ENCODE results near the gene PBX4. TPM values are rescaled to one million over a fixed set of nuclear protein-coding genes. Genes with fewer than 3 reads are reported as not detected.
A peak's percentile ranks its signal among the peaks of the same experiment; 100 is the strongest.

PBX4 gene
- total RNA-seq, 1 experiment from 2014 or later = 3.0 TPM

DNA sequence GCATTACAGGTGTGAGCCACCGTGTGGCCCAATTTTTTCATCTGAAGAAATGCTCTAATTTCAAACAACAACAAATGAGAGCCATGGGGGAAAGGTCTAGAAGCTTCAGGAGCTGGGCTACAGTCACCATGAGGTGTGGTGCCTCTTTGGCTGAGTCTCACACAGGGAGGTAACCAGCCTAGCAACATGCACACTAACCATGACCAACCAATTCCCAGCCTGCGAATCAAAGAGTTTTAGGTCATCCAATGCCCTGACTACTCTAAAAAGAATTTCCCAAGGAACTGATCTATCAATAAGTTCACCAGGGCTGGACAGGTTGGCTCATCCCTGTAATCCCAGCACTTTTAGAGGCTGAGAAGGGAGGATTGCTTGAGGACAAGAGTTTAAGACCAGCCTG, 29.9 kb downstream of the PBX4 start:
- peak; percentile 11 for DNase-seq (ENCODE audit: low read depth)

DNA sequence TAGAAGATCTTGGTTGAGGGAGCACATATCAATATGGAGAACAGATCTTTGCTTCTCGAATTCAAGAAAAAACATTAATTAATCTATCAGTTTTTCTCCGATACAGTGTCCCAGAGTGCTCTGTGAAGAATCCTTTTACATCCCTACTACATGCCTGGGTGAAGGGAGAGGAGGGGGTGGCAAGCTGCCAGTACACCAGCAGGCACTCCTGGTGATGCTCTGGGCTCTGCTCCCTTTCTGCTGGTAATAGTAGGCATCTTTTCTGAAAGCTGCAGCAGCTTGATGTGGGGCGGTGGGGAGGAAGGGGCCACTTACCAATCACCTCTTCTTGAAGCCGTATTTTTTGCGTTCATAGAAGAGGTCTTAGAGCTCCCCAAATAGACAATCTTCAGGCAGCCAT, 30.7 kb downstream of the PBX4 start:
- DNase-seq (ENCODE audit: low read depth) = no peak

DNA sequence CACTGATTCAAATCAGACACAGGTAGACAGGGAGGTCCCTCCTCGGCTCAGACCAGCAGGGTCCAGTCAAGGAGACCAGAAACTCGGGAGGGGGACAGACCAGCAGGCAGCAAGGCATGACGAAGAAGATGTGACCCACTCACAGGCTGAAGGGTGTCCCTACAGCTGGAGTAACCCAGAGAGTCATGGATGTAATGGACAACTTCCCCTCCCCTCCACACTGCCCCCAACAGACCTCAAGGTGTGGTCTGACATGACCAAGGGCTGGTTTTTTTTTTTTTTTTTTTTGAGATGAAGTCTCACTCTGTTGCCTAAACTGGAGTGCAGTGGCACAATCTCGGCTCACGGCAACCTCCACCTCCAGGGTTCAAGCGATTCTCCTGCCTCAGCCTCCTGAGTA, 34.1 kb downstream of the PBX4 start:
- DNase-seq (ENCODE audit: low read depth) = no peak

DNA sequence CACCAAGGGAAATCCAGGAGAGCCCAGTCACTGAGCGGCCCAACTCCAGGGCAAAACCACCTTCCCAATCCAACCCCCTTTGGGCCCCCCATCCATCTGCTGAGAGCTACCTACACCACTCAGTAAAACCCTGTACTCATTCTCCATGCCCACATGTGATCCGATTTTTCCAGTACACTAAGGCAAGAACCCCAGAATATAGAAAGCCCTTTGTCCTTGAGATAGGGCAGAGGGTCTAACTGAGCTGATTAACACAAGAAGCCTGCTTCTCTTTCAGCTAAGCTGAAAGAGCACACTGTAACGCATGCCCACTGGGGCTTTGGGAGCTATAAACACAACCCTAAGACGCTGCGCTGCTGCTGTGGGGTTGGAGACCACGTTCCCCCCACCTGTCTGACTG, 36.0 kb downstream of the PBX4 start:
- DNase-seq (ENCODE audit: low read depth) = peak; percentile 9

DNA sequence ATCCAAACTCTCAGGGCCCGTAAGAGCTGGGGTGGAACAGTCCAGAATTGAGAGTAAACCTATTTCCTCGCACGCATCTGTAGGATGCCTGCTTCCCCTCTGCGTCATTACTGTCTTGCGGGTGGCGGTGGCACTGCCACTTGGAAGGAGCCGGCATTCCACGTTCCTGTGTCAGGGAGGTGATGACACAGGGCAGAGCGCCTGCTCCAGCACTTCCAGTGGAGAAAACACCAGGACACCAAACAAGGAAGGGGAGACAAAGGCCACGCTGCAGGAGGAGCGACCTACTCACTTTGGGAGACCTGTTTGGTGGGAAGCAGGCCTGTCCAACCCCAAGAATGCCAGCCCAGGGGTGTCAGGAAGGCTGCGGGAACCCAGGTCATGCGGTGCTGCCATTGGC, 37.1 kb downstream of the PBX4 start:
- DNase-seq (ENCODE audit: low read depth) = no peak

DNA sequence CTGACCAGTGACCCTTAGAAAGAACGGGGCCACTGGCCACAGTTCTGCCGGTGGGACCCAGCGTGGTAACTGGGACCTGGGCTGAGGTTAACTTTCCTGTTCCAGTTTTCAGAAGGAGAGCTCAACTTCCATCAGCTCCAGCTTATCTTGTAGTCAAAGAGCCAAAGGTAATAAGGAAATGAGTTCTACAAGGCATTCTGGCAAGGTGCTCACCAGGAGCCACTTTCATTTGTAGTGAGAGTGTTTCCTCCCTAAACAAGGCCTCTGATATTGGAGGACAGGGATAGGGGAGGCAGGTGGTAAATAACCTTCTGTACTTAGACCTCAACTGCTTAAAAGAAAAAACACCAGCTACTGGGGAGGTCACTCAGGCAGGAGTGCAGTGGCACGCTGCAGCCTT, 38.1 kb downstream of the PBX4 start:
- DNase-seq (ENCODE audit: low read depth) = no peak

DNA sequence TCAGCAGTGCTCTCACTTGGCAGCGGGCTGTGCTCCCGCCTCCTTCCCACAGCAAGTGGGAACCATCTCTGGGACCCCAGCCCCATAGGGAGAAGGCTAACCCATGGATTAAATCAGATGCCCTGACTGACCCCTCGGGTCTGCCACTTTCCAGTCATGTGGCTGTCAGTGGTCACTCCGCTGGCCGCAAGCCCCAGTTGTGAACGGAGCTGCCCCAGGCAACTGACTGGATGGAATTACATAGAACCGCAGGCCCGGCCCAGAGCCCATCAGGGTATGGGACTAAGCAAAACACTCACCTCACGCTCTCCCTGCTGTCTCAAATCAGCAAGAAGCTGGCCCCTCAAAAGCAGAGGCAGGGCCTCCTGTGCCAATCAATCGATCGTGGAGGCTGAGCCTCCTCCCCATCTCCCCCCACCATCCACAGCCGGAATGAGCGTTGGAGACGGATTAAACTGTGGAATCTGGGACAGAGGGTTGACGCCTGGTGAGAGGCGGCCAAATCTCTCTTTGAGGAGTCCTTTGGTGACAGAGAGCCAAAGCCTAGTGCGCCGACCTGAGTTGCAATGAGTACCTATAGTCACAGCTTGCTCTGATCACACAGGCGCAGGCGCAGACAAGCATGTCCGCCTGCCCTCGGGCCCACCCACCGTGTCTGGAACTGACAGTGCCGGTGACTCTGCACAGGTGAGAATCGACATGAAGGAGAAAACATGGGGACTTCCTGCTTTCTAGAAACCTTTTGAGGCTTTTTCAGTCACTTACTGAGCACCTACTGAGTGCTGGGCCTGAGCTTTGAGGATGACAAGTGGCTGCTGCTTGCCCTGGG, 38.7 kb downstream of the PBX4 start:
- peak; percentile 81 for DNase-seq (ENCODE audit: low read depth)

DNA sequence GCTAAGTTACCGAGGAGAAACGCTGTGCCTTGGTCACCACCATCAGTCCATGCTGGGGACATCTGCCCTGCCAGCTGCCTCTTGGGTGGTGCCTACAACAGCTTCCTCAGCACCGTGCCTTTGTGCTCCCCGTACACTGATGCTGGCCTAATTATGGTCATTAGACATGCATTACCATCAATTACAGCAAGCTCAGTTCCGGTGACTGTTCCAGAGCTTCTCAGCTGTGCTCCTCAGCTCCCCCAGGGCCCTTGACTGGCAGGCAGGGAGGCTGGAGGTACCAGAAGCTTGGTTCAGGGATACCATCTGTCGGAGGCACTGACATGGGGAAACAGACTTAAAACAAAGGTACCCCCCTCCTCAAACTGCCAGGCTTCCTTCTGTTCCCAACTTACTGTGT, 40.2 kb downstream of the PBX4 start:
- DNase-seq (ENCODE audit: low read depth) = peak; percentile 37

DNA sequence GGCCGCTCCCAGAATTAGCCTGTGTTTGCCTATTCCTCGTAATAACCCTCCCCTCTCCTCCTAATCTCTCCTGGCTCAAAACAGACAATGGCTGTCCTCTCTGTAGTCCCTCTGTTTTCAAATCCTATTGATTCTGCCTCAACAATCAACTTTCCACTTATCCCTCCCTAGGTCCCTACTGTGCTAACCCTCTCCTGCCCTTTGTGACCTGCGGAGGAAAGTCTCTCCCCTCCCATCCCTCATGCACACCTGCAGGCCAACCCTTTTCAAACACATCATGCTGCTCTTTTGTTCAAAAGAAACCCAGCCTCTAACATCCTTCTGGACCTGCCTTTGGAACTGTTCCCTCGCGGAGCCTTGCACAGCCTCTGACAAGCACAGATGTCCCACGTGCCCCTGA, 43.1 kb downstream of the PBX4 start:
- no peak for DNase-seq (ENCODE audit: low read depth)

DNA sequence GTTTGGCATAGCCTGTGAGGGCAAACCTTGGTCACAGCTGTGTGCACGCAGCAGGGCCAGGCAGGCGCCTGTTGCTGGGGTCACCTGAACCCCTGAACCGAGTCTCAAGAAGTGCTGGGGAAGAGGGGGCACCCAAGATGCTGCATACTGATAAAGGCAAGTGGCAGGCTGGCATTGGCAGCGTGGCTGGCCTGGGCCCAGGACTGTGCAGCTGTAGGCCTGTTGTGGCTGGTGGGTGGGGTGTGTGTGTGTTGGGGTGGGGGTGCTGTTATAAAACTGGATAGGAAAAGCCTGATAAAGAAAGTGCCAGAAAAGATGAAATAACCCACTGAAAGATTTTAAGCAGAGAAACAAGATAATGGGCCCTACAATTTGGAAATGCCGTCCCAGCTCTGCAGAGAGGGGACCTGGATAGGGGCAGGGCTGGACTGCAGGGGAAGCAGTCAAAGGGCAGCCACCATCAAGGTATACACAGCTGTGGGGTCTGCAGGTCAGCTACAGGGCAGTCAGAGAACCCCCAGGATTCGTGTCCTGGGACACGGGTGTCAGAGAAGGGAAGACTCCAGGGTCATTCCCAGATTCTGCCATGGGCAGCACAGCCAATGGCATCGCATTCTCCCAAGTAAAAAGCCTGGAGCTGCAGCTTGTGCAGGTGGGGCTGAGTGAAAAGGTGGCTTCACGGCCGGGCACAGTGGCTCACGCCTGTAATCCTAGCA, 47.3 kb downstream of the PBX4 start:
- no peak for DNase-seq (ENCODE audit: low read depth)

DNA sequence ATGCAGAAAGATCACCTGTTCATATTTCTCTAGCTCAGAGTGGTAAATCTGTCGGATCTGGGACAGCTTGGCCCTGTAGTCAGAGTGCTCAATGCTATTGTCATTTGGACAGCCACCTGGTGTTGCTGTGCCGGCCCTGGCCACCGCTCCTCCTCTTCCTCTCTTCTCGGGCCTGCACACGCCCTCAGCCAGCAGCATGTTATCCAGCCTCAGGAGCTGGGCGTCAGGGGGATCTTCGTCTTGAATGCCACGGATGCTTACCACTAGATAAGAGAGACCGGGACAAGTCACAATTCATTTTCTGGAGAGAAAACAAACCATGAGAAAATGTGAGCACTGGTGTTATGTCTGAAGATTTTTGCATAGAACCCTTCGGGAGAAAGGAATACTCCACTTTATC, 47.9 kb downstream of the PBX4 start:
- DNase-seq (ENCODE audit: low read depth) = no peak

DNA sequence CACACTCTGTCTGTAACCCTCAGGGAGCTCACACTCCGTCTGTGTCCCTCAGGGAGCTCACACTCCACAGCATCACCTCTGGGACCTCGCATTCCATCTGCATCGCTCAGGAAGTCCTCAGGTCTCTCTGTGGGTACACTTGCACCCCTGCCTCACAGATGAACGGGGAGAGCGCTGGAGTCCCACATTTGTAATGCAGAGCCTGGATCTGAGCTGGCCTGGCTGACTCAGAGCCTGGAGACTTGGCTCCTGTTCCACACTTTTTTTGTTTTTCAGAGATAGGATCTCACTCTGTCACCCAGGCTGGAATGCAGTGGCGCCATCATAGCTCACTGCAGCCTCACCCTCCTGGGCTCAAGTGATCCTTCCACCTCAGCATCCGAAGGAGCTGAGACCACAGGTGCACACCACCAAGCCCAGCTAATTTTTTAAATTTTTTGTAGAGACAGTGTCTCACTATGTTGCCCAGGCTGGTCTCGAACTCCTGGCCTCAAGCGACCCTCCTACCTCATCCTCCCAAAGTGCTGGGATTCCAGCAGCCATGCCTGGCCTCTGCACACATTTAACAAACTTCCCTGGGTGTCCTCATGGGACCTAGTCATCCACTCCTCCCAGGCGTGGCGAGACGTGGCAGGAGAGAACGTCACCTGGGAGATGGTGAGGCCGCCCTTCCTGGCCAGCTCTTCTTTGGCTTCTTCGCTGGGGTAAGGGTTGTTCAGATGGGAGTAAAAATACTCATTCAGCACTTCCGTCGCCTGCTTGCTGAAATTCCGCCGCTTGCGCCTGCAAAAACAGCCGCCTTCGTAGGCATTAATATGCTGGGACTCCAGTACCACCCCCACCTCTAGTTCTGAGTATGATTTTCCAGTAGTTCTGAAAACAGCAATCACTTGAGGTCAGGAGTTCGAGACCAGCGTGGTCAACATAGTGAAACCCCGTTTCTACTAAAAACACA, 49.4 kb downstream of the PBX4 start:
- peak; percentile 47 for DNase-seq (ENCODE audit: low read depth)

DNA sequence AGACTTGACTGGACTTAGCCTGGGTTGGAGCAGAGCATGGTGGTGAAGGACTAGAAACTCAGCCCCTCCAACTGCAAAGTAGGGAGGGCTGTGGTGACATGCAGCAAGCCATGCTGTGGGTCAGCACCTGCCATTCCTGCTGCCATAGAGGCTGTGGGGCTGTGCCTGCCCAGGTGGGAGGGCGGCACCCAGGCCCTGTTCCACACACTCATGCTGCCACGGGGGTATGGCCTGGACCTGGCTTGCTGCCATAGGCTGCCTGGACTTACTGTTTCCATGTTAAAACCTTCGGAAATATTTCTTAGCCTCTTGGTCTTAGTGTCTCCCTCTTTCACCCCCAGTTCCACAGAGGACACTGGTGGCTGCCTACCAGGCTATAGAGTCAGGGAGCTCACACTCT, 51.1 kb downstream of the PBX4 start:
- DNase-seq (ENCODE audit: low read depth) = no peak

DNA sequence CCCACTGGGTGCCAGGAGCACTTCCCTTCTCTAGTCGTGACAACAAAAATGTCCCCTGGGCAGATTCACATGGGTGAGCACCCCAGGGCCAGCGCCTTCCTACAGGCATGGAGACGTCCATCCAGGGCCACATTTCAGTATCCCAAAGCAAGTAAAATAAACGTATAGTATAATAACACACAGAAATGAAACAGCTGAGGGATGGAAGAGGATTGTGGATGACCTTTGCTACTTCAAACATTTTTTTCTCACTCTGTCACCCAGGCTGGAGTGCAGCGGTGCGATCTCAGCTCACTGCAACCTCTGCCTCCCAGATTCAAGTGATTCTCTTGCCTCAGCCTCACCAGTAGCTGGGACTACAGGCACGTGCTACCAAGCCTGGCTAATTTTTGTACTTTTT, 52.2 kb downstream of the PBX4 start:
- no peak for DNase-seq (ENCODE audit: low read depth)

DNA sequence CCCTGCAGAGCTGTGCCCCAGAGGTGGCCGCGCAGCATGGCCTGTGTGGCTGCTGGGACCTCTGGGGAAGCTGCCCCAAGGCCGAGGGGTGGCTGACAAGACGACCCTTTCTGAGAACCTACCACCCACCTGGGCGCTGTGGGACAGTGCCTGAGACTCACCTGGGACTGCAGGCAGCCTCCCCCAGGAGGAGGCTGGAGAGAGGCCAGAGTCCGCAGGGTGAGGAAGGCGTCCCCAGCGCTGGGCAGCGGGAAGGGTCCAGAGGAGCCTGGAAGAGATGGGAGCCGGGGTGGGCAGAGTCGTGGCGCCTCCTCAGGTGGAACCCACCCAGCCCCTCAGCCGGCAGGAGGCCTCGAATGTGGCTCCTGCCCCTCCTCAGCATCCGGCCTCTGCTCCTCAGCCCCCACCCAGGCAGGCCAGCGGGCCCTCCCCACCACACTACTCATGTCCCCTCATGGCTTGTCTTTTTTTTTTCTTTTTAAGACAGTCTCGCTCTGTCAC, 55.1 kb downstream of the PBX4 start:
- DNase-seq (ENCODE audit: low read depth) = no peak

DNA sequence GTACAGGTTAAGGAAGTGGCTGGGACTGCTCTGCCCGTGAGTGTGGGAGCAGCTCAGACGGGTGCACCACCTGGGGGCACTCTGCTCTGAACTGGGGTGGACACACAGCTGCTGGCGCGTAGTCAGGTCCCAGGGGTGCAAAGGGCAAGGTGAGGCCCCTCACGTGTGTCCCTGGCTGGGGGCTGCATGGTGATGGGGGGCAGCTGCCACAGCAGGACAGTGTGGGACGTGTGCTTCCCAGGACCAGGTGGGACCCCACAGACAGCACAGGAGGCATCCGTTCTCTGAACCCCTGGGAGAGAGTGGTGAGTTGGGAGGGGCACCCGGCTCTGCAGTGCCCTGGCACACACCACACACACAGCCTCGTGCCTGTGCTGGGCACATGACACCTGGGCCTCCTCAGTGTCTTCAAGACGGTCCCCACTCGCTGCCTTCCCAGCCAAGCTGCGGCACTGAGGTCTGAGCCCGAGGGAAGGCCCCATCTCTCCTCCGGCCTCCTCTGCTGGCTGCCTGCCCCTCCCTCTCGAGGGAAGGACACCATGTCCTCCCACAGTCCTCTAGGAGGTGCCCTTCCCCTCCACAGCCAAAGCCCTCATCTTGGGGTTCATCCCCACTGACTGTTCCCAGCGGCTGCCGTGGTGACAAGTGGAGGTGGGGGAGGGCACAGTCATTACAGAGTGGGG, 55.7 kb downstream of the PBX4 start:
- no peak for DNase-seq (ENCODE audit: low read depth)

DNA sequence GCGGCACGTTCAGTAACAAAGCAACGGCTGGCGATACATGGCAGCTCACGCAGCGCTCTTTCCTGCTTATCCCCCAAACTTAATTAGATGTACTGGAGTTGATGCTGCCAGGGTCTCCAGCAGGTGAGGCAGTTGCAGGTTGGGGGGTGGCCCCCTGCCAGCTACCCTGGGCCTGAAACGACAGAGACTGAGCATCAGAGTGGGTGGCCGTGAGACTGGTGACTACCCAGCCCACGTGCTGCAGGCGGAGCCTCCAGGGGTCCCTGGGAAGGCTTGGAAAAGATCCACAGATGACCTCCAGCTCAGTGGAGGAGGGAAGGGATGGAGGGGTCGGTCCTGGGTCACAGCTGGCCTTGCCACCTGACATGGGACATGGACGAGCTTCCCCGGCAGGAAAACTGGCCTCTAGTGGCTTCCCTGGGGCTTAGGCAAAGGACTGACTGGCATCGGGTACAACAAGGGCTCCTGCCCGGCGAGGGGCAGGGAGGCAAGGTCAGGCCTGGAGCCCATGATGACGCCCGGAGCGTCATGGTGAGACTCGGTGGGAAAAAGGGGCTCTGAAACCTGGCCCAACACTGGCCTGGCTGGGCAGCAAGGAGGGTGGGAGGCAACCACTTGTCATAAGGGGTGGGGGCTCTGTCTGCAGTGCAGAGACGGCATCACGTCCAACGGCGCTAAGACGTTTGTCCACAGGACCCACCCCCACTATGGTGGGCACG, 56.4 kb downstream of the PBX4 start:
- DNase-seq (ENCODE audit: low read depth) = no peak

DNA sequence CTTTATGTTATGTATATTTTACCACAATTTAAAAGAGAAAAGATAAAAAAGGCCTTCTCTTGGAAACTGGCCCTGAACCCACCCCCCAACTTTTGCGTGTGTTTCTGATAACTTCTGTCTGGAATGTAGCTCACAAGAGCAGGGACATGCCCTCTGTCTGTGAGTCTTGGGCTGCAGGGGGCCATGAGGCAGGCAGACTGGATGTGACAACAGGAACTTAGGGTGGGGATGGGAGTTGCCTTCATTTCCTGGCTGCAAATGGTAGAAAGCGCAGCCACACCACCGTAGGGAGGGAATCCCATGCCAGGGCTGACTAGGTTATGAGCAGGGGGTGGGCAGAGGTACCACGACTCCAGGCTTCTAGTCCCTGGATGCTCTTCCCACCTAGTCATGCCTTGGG, 58.6 kb downstream of the PBX4 start:
- DNase-seq (ENCODE audit: low read depth) = no peak

DNA sequence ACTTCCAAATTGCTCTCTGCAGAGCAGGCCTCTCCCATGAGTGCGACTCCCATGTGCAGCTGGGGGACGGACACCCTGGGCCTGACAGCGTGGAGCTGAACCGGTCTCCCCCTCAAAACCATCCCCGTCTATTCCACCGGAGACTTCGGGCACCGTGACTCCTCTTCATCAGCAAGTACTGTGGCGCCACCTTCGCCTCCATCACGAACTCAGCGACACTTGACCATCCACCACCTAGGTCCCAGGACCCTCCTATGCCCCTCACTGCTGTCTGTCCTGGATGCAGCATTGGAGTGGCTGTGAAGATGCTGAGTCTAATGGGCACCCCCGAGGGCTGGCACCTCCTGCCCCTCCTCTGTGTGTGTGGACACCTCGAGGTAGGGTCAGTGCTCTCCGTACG, 59.9 kb downstream of the PBX4 start:
- no peak for DNase-seq (ENCODE audit: low read depth)

DNA sequence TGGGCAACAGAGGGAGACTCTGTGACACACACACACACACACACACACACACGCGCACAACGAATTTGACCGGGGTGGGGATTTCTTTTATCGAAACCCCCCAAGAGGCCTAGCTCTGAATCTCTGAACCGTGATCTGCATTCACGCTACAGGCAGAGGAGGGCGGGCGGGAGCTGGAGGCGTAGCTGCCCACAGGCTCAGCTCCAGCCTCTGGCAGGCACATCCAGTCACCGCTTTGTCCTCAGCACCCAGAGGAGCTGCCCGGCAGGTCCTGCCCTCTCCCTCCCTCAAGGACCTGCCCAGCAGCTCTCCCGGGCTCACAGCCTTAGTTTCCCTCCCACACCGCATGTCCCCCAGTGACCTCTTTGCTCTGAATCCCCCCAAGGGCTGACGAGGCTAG, 60.4 kb downstream of the PBX4 start:
- no peak for DNase-seq (ENCODE audit: low read depth)

All from RPMI7951 (cell line).